ENCODE results near the gene SUMF1.

SUMF1 gene

DNA sequence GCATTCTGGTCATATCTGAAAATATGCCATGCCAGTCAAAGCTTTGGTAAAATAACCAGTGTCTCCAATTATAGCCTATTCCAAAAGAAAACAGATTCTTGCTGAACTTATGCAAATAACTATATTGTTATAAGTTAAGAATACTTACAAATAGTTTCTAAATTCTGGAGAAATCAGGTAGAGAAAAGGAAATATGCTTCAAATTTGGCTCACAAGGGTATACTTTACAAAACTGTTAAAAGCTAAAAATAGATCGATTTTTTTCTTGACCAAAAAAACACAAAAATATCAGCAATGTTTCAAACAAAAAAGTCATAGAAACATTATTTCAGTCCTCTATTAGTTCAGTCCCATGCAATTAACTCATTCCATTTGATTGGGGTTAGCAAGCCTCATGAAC is 140.2 kb downstream of the SUMF1 start:
- Histone ChIP-seq H4K20me1 (ENCODE audit: insufficient read depth) (no peaks in the 10 kb centered on the region), H3K4me1 (ENCODE audit: low read depth, poor library complexity, severe bottlenecking) (no peaks in the 10 kb centered on the region), H3K36me3 (ENCODE audit: insufficient read depth) (no peaks in the 10 kb centered on the region), H3K27me3 (ENCODE audit: insufficient read depth, low read depth) (no peaks in the 10 kb centered on the region), H3K4me2 (no peak overlapping the region), H3K9ac (no peak overlapping the region), H3K4me3 (IDR thresholded peaks at IDR 0.05; ENCODE audit: insufficient read depth, low read depth, low read length) (no peak overlapping the region), H2AFZ (ENCODE audit: low read depth) (no peak overlapping the region), H3K79me2 (ENCODE audit: insufficient read depth, low read depth) (no peaks in the 10 kb centered on the region), H3K27ac (no peak overlapping the region)
- TF ChIP-seq, protein P1, sequence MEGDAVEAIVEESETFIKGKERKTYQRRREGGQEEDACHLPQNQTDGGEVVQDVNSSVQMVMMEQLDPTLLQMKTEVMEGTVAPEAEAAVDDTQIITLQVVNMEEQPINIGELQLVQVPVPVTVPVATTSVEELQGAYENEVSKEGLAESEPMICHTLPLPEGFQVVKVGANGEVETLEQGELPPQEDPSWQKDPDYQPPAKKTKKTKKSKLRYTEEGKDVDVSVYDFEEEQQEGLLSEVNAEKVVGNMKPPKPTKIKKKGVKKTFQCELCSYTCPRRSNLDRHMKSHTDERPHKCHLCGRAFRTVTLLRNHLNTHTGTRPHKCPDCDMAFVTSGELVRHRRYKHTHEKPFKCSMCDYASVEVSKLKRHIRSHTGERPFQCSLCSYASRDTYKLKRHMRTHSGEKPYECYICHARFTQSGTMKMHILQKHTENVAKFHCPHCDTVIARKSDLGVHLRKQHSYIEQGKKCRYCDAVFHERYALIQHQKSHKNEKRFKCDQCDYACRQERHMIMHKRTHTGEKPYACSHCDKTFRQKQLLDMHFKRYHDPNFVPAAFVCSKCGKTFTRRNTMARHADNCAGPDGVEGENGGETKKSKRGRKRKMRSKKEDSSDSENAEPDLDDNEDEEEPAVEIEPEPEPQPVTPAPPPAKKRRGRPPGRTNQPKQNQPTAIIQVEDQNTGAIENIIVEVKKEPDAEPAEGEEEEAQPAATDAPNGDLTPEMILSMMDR (conservative IDR thresholded peaks at IDR 0.05; ENCODE audit: low read depth, low read length): no peak

DNA sequence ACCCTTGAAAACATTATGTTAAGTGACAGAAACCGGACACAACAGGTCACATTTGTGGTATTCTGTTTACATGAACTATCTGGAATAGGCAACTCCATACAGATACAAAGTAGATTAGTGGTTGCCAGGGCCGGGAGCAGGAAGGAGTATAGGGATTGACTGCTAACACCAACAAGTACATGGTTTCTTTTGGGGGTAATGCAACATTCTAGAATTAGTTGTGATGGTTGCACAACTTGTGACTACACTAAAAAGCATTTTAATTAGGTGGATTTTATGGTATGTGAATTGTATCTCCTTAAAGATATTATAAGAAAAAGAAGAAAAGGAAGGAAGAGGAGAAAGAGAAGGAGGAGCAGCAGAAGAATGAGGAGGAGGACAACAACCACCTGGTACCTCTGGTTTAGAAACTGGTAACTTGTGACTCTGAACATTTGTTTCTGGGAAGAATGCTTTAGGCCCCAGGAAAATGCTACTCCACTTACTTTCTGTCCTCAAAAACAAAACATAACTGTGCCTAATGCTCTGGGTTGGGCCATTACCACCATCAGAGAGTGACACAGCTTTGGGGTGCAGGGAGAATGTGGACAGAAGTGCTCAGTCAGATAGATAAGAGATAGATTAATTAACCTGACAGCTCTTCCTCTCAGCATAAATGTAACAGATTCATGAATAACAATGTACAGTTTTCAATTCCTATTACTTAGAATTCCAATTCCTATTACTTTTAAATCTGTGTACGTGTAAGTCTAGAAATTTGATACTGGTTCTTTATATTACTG is 143.6 kb downstream of the SUMF1 start:
- H3K27ac ChIP-seq: no peak overlapping the region
- no peak overlapping the region for H3K4me3 ChIP-seq (IDR thresholded peaks at IDR 0.05; ENCODE audit: insufficient read depth, low read depth, low read length)
- no peaks in the 10 kb centered on the region for H3K36me3 ChIP-seq (ENCODE audit: insufficient read depth)
- H4K20me1 ChIP-seq (ENCODE audit: insufficient read depth): no peaks in the 10 kb centered on the region
- H3K4me1 ChIP-seq (ENCODE audit: low read depth, poor library complexity, severe bottlenecking): no peaks in the 10 kb centered on the region
- H3K4me2 ChIP-seq: no peak overlapping the region
- no peaks in the 10 kb centered on the region for H3K27me3 ChIP-seq (ENCODE audit: insufficient read depth, low read depth)
- H3K9ac ChIP-seq: no peak overlapping the region
- H3K79me2 ChIP-seq (ENCODE audit: insufficient read depth, low read depth): no peaks in the 10 kb centered on the region
- TF ChIP-seq, protein P1 (conservative IDR thresholded peaks at IDR 0.05; ENCODE audit: low read depth, low read length): no peak
- H2AFZ ChIP-seq (ENCODE audit: low read depth): no peak overlapping the region

DNA sequence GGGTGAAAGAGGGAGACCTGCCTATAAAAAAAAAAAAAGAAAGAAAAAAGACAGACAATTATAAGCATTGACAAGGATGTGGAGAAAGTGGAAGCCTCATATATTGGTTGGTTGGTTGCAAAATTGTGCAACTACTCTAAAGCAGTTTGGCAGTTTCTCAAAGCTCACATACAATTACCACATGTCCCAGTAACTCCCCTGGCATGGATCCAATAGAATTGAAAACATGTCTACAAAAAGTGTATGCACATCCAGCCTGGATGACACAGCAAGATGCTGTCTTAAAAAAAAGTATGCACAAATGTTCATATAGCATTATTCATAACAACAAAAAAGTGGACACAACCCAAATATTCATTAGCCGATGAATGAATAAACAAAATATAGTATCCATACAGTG is 144.4 kb downstream of the SUMF1 start:
- no peak overlapping the region for H3K9ac ChIP-seq
- no peak overlapping the region for H3K4me2 ChIP-seq
- TF ChIP-seq, protein P1 (conservative IDR thresholded peaks at IDR 0.05; ENCODE audit: low read depth, low read length): no peak
- H3K4me3 ChIP-seq (IDR thresholded peaks at IDR 0.05; ENCODE audit: insufficient read depth, low read depth, low read length): no peak overlapping the region
- no peaks in the 10 kb centered on the region for H3K4me1 ChIP-seq (ENCODE audit: low read depth, poor library complexity, severe bottlenecking)
- H3K27me3 ChIP-seq (ENCODE audit: insufficient read depth, low read depth): no peaks in the 10 kb centered on the region
- H3K79me2 ChIP-seq (ENCODE audit: insufficient read depth, low read depth): no peaks in the 10 kb centered on the region
- H4K20me1 ChIP-seq (ENCODE audit: insufficient read depth): no peaks in the 10 kb centered on the region
- H3K36me3 ChIP-seq (ENCODE audit: insufficient read depth): no peaks in the 10 kb centered on the region
- no peak overlapping the region for H3K27ac ChIP-seq
- no peak overlapping the region for H2AFZ ChIP-seq (ENCODE audit: low read depth)

DNA sequence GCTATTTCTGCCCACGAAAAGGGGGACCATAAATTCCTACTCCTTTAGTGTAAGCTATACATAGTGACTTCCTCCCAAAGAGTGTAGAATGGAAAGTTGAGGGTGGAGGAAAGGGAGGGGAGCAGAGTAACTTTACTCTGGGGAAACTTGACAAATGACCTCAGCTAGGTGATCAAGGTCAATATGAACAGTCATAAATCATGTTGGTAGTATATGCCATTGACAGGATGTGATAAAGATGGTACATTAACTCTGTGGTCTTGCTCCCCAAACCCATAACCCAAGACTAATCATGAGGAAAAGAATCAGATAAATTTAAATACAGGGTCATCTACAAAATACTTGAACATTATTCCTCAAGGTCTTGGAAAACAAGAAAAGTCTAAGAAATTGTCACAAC is 145.3 kb downstream of the SUMF1 start:
- no peaks in the 10 kb centered on the region for H3K36me3 ChIP-seq (ENCODE audit: insufficient read depth)
- no peaks in the 10 kb centered on the region for H3K27me3 ChIP-seq (ENCODE audit: insufficient read depth, low read depth)
- H3K27ac ChIP-seq: no peak overlapping the region
- TF ChIP-seq, protein P1 (conservative IDR thresholded peaks at IDR 0.05; ENCODE audit: low read depth, low read length): no peak
- no peak overlapping the region for H3K4me3 ChIP-seq (IDR thresholded peaks at IDR 0.05; ENCODE audit: insufficient read depth, low read depth, low read length)
- H3K79me2 ChIP-seq (ENCODE audit: insufficient read depth, low read depth): no peaks in the 10 kb centered on the region
- no peaks in the 10 kb centered on the region for H3K4me1 ChIP-seq (ENCODE audit: low read depth, poor library complexity, severe bottlenecking)
- no peaks in the 10 kb centered on the region for H4K20me1 ChIP-seq (ENCODE audit: insufficient read depth)
- H3K9ac ChIP-seq: no peak overlapping the region
- H2AFZ ChIP-seq (ENCODE audit: low read depth): no peak overlapping the region
- H3K4me2 ChIP-seq: no peak overlapping the region

Data from KMS-11 (cell line).